PC-3 (cell line): ENCODE measurements around the gene RPL27.

Experiments used
- EZH2 ChIP-seq: fragments of 300-600 bp; sonication (generic); IDR thresholded peaks from one replicate; pipeline ENCODE4 v1.6.1; 2017; ENCODE audit warnings: antibody characterized with exemption, mild to moderate bottlenecking, low read length; ENCODE audit not compliant: unreplicated experiment
- EZH2phosphoT487 ChIP-seq: fragments of 300-600 bp; sonication (generic); IDR thresholded peaks from 2 replicates; pipeline ENCODE4 v1.6.1; 2018; ENCODE audit warnings: mild to moderate bottlenecking, antibody characterized with exemption, low read length, borderline replicate concordance
- TF ChIP-seq, protein P1 (sequence below): fragments of 300-600 bp; sonication (generic); conservative IDR thresholded peaks from 2 replicates; pipeline ENCODE4 v1.5.1; 2017; ENCODE audit warnings: antibody characterized with exemption, low read depth, mild to moderate bottlenecking, low read length

DNA sequence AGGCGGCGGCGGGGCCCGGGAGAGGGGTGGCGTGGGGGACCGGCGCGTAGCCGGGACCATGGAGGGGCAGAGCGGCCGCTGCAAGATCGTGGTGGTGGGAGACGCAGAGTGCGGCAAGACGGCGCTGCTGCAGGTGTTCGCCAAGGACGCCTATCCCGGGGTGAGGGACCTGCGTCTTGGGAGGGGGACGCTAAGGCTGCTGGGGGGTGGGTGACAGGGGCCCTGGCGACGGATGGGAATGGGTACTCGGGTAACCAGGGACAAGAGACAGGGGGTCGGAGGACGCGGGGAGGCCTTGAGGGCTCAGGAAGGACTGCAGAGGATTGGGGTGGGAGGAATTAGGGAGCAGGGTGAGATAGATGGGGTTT is 27.1 kb downstream of the RPL27 start:
- TF ChIP-seq, protein P1, sequence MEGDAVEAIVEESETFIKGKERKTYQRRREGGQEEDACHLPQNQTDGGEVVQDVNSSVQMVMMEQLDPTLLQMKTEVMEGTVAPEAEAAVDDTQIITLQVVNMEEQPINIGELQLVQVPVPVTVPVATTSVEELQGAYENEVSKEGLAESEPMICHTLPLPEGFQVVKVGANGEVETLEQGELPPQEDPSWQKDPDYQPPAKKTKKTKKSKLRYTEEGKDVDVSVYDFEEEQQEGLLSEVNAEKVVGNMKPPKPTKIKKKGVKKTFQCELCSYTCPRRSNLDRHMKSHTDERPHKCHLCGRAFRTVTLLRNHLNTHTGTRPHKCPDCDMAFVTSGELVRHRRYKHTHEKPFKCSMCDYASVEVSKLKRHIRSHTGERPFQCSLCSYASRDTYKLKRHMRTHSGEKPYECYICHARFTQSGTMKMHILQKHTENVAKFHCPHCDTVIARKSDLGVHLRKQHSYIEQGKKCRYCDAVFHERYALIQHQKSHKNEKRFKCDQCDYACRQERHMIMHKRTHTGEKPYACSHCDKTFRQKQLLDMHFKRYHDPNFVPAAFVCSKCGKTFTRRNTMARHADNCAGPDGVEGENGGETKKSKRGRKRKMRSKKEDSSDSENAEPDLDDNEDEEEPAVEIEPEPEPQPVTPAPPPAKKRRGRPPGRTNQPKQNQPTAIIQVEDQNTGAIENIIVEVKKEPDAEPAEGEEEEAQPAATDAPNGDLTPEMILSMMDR = no peak
- TF ChIP-seq EZH2phosphoT487 (no peak), EZH2 (no peak)
